ENCODE data around the gene BBC3. TPM values are rescaled to one million over a fixed set of nuclear protein-coding genes. Genes with fewer than 3 reads are reported as not detected.

BBC3 gene
- polyA plus RNA-seq, 3 donors: 1.1 to 2.9 (median 2.1) TPM

- no peak for DNase-seq (ENCODE audit: extremely low read depth in 1 of 11, low read depth in 9 of 11, low spot score in 4 of 11)
Observed at GRCh38 chr19:47221890-47222289, 9.1 kb downstream of the BBC3 start.

DNA sequence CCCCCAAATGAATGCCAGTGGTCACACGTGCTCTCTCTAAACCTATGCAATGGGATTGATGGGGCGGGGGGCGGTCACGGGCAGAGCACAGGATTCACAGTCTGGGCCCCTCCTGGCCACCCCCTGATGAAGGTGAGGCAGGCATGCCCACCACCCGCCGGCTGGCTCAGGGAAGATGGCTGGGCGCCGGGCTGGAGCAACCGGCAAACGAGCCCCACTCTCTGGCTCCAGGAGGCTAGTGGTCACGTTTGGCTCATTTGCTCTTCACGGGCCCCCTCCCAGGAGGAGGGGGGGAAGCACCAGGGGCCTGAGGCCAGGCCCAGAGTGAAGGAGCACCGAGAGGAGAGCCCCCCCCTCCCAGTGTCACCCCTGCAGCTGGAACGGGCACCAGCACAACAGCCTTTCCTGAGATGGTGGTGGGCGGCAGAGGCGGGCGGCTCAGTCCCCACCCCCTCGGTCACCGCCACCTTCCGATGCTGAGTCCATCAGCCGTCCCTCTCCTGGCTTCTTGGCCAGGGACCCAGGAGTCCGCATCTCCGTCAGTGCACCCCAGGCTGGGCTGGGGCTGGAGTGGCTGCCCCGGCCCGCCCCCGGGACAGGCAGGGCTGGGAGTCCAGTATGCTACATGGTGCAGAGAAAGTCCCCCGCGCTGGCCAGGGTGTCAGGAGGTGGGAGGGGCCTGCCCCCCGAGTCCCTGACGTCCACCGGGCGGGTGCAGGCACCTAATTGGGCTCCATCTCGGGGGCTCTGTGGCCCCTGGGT, 9.7 kb downstream of the BBC3 start:
- no peak for DNase-seq (ENCODE audit: extremely low read depth in 1 of 11, low read depth in 9 of 11, low spot score in 4 of 11)

GRCh38 chr19:47215581-47215980, 15.4 kb downstream of the BBC3 start:
- DNase-seq (ENCODE audit: extremely low read depth in 1 of 11, low read depth in 9 of 11, low spot score in 4 of 11): no peak

DNA sequence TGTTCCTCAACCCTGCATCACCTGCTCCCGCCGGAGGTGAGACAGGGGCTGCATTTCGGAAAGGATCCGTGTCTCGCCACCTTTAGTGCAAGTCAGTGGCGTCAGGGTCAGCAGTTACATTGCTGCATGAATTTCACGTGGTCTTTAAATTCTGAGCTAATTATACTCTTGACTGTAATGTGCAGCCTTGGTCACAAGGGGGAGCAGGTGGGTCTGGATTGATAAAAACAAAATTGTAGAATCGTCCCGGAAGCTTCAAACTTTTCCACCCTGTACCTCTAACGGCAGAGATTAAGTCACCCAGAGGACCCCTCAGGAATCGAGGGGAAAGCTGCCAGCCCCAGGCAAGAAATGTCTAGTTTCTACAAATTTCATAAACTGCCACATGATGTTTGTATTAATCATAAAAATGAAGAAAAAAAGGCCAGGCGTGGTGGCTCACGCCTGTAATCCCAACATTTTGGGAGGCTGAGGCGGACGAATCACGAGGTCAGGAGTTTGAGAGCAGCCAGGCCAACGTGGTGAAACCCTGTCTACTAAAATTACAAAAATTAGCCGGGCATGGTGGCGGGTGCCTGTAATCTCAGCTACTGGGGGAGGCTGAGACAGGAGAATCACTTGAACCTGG, 20.2 kb downstream of the BBC3 start:
- DNase-seq (ENCODE audit: extremely low read depth in 1 of 11, low read depth in 9 of 11, low spot score in 4 of 11): peak in 5 of 11 donors; percentile 56 to 74 (median 62)

- DNase-seq (ENCODE audit: extremely low read depth in 1 of 11, low read depth in 9 of 11, low spot score in 4 of 11): no peak
Observed at GRCh38 chr19:47210180-47210490, 20.9 kb downstream of the BBC3 start.

DNA sequence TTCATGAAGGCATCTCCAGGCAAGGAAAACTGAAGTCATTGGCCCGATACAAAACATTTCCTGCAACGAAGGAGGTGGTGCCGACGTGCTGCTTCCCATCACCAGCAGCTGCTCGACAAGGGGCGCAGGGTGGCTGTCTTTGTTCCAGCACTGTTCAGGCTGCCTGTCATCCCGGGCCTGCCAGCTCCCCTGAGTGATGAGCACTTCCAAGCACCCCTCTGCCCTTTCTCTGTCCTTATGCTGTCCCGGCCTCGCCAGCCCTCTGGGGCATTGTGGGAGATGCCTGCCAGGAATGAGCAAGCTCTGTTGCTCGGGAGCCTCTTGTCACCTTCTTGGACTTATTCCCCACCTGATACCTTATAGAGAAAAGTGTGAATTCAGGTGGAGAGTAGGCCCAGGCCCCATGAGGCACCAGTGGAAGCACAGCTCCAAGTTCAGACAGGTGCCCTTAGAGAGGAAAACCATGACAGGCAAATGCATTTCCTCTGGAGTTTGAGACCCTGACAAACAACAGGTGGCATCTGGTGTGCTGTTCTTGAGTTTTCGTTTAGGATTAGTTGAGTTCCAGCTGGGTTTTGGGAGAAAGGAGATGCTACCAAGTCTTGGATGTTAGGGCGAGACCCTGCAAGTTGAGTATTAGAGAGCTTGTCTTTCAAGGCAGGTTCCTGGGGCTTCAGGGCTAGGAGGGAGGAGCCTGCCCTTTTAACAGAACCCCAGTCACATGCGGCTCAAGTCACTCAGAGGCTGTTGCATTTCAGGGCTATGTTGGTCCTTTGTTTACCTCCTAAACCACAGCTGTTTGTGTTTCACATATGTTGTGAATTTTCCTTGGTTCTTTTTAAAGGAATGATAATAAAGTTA, 21.4 kb downstream of the BBC3 start:
- DNase-seq (ENCODE audit: extremely low read depth in 1 of 11, low read depth in 9 of 11, low spot score in 4 of 11): no peak

DNA sequence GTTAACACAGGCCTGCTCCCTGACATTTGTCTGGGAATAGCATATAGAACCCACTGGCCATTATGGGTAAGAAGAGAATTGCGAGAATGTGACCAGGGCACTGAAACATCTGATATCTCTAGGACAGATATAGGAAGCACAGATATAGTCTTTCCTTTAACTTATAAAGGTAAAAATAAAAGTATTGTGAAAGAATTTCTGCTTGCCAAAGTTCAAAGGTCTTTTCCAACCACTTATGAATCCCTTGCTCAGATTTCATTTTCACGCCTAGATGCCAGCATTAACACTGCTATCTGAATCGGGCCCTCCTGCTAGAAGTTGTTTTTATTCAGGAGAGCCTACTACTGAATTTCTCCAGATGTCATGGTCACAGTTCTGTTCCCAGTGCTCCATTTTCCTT, 27.7 kb downstream of the BBC3 start:
- no peak for DNase-seq (ENCODE audit: extremely low read depth in 1 of 11, low read depth in 9 of 11, low spot score in 4 of 11)

GRCh38 chr19:47200530-47200929, 30.5 kb downstream of the BBC3 start:
- DNase-seq (ENCODE audit: extremely low read depth in 1 of 11, low read depth in 9 of 11, low spot score in 4 of 11): no peak

GRCh38 chr19:47197141-47197540, 33.9 kb downstream of the BBC3 start:
- DNase-seq (ENCODE audit: extremely low read depth in 1 of 11, low read depth in 9 of 11, low spot score in 4 of 11): no peak

DNA sequence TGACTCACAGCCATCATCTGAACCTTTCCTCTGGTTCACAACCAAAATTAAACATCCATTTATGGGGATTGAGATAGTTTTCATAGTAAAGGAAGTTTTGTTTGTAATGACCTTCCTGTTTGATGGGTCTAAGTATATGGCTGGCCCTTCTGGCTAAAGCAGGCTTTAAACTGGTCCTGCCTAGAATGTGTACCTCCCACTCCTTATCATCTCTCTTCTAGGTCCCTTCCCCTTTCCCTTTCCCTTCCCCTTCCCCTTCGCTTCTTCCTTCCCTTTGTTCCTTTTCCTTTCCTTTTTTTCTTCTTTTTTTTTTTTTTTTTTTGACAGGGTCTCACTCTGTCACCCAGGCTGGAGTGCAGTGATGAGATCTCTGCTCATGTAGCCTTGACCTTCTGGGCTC, 35.6 kb downstream of the BBC3 start:
- no peak for DNase-seq (ENCODE audit: extremely low read depth in 1 of 11, low read depth in 9 of 11, low spot score in 4 of 11)

DNA sequence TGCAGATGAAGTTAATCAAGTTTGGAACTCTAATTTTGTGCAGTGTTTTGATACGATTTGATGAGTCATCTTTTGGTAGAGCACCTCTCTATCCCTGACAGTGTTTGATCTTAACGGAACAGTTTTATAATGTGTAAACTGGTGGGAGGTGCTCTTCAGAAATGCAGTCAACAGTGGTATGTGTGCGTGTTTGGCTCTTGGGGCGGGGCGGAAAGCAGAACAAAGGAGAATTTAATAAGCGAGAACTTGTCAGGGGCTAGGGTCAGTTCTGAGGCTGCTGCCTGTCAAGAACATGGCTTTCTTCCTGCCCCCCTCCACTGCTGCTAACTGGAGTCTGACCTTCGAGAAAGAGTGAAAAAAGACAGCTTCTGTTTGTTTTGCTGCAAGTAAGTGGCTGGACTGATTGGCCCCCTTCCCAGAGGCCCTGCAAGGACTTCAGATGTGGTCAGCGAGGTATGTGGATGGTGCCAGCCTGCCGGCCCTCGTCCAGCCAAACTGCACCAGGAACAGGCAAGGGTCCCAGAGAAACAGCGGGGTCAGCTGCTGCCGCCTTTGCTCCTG, 40.8 kb downstream of the BBC3 start:
- peak in 10 of 11 donors; percentile 42 to 78 (median 65) for DNase-seq (ENCODE audit: extremely low read depth in 1 of 11, low read depth in 9 of 11, low spot score in 4 of 11)

DNA sequence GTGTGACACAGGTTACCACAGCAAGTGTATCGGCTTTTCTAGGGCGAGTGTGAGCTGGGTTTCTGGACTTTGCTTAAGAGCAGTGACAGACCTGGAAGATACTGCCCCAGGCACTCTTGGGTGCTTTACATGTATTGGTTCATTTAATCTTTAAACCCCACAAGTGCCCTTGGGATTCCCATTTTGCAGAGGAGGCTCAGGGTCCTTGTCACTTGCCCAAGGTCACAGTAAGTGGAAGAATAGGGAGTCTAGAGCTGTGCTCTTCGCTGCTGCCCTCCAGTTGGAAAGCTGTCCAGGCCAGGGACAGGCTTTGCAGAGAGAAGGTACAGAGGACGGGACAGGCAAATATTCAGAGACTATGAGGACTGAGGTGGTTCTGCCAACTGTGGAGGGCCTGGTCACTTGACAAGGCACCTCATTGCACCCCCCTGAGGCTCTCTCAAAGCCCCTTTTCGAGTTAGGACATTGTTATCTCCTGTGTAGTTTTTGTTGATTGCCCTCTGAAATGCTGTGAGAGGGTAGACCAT, 42.4 kb downstream of the BBC3 start:
- DNase-seq (ENCODE audit: extremely low read depth in 1 of 11, low read depth in 9 of 11, low spot score in 4 of 11): no peak

DNA sequence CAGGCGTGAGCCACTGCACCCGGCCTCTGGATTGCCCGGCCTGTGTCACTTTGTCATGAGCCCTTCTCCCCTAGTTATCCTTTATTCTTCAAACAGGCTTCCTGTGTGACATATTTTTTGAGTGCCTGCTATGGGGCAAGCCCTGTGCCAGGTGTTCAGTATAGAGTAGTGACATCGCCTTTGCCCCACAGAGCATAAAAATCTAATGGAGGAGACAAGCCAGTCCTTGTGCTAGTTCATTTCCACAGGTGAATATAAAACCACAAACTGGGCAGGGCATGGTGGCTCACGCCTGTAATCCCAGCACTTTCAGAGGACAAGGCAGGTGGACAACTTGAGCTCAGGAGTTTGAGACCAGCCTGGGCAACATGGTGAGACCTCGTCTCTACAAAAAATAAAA, 43.2 kb downstream of the BBC3 start:
- DNase-seq (ENCODE audit: extremely low read depth in 1 of 11, low read depth in 9 of 11, low spot score in 4 of 11): no peak

GRCh38 chr19:47187335-47187655, 43.7 kb downstream of the BBC3 start:
- no peak for DNase-seq (ENCODE audit: extremely low read depth in 1 of 11, low read depth in 9 of 11, low spot score in 4 of 11)

DNA sequence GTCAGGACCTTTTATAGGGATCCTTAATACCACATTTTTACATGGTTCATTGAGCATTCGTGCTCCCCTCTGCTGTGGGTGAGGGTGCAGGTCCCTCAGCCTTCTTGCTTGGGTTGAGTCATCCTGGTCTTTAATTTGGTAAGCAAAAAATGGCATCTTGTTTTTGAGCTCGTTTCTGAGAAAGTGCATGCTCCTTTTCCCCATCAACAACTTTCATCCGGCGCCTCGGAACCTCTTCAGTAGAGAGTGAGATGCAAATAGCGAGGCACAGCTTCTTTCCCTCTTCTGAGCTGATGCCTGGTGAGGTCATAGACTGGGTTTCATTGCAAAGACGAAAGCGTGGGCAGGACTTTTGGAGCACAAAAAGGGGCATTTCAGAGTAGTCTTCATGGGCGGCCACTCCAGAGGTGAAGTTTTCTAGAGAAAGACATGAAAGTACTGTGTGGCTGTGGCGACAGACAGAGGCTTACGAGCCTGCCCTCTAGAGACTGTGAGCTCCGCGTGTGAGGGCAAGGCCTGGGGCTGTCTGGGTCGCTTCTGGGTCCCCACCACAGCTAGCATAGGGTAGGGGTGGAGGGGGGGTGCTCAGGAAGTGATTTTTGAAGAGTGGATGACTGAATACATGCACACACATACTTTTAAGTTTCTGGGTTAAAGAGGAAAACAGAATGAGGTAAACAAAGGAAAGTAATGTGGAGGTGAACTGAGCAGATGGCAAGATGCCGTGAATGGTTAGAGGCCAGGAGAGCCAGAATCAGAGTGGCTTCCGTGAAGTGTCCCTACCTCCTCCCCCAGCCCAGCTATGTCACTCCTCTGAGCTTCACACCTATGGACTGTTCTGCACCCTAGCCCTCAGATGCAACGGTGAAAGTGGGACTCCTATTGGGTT, 44.3 kb downstream of the BBC3 start:
- no peak for DNase-seq (ENCODE audit: extremely low read depth in 1 of 11, low read depth in 9 of 11, low spot score in 4 of 11)

GRCh38 chr19:47183601-47184000, 47.4 kb downstream of the BBC3 start:
- no peak for DNase-seq (ENCODE audit: extremely low read depth in 1 of 11, low read depth in 9 of 11, low spot score in 4 of 11)

GRCh38 chr19:47179653-47180310, 51.2 kb downstream of the BBC3 start:
- no peak for DNase-seq (ENCODE audit: extremely low read depth in 1 of 11, low read depth in 9 of 11, low spot score in 4 of 11)

- DNase-seq (ENCODE audit: extremely low read depth in 1 of 11, low read depth in 9 of 11, low spot score in 4 of 11): no peak
Observed at GRCh38 chr19:47176627-47177090, 54.3 kb downstream of the BBC3 start.
